GM18498 (cell line): ENCODE measurements around the gene ANGPTL4.
"Not testable (repeated sequence)": the region's sequence is repeated elsewhere in the genome, so short reads cannot be mapped to it uniquely, and the experiment has no call there.

ENCODE experiments used
- ATAC-seq: cut with Tn5 transposase; IDR thresholded peaks from one replicate; pipeline ENCODE4 v1.9.1; 2021; ENCODE audit warnings: mild to moderate bottlenecking, moderate library complexity; ENCODE audit not compliant: unreplicated experiment

Gene ANGPTL4

DNA sequence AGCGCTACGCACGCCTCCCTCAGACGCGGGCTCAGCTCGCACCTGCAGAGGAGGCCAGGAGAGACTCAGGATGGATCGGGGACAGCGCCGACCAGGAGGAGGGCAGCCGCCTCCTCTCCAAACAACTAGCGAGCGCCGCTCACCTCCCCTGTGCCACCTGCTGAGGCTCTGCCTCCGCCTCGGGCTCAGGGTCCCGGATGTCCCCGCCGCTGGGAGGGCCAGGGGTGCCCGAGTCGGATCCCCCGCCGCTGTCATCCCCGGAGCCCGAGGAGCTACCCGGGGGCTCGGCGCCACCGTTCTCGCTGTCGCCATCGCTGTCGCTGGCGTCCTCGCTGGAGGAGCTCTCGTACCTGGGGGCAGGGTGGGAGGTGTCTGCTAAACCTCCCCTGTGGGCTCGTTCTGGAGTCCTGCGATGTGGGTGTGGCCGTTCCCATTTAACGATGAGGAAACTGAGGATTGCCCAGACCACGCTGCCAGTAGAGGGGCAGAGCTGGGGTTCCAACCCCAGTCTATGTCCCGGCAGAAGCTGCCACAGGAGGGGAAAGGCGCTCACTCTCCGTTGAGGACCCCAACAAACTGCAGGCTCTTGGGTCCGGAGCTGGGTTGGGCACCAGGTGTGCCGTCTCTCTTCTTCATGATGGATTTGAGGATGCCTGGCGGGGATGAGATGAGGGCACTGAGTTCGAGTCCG lies 30.0 kb upstream of the ANGPTL4 start:
- ATAC-seq = no peak

DNA sequence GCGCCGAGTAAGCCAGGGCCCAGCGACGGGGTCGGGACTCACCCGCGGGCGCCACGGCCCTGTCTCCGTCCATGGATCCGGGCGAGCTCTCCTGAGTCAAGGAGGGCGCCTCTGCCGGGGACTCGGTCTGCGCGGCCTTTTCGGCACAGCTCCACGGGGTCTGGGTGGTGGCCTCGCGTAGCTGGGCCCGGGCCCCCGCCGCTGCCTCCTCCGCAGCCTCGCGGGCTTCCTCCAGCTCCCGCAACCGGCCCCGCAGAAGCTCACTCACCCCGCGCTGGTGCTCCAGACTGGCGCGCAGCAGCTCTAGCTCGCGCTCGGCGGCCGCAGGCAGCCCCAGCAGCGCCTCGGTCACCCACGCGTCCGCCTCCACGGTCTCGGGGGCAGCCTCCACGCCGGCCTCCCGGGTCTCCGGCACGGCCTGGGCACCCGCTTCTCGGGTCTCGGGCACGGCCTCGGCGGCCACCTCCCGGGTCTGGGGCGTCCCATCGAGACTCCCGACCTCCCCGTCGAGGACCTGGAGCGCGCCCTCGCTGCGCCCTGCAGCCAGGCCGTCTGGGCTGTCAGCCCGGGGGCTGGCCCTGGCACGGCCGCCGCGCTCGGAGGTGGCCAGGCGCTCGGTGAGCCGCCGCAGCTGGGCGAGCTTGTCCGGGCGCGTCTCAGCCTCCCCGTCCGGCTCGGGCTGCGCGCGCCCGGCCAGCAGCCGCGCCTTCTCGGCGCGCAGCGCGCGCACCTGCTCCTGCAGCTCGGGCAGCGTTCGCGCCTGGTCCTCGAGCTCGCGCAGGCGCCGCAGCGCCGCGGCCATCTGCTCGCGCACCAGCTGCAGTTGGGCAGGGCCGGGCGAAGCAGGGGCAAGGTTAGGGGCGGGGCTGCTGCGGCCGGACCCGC lies 29.3 kb upstream of the ANGPTL4 start:
- peak; percentile 58 for ATAC-seq

DNA sequence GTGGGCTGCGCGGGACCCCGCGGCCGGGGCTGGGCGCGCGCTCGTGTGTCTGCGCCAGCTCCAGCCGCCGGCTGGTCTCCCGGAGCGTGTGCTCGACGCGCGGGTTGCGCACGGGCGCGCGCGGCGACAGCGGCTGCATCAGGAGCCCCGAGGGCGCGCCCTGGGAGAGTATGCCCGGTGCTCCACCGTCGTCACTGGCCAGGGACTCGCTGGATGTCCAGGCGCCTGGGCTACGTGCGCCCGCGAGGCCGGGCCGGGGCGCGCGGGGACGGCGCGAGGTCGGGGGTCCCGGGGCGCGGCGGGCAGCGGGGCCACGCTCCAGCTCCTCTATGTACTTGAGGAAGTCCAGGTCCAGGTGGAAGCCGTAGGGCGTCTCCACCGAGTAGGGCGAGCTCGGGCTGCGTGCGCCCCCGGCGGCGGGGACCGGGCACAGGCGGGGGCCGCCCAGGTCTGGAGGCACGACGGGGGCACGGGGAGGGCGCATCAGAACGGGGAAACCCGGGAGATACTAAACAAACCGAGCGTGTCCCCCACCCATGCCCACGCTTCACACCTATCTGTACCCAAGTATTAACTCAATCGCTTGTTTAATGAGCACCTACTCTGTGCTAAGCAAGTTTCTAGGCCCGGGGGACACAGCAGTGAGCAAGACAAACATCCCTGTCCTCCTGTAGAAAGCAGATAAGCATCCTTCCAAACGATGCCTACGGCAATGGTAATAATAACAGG lies 28.4 kb upstream of the ANGPTL4 start:
- ATAC-seq = peak; percentile 40

DNA sequence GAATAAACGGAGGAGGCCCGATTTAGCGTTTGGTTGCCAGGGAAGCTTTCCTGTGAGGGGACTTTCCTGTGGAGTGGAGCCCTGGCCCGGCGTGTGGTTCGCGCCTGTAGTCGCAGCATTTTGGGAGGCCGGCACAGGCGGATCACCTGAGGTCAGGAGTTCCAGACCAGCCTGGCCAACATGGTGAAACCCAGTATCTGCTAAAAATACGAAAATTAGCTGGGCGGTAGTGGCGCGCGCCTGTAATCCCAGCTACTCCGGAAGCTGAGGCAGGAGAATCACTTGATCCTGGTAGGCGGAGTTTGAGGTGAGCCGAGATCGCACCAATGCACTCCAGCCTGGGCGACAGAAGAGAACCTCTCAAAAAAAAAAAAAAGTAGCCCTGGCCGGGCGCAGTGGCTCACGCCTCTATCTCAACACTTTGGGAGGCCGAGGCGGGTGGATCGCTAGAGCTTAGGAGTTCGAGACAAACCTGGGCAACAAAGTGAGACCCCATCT lies 27.8 kb upstream of the ANGPTL4 start:
- ATAC-seq = no peak

DNA sequence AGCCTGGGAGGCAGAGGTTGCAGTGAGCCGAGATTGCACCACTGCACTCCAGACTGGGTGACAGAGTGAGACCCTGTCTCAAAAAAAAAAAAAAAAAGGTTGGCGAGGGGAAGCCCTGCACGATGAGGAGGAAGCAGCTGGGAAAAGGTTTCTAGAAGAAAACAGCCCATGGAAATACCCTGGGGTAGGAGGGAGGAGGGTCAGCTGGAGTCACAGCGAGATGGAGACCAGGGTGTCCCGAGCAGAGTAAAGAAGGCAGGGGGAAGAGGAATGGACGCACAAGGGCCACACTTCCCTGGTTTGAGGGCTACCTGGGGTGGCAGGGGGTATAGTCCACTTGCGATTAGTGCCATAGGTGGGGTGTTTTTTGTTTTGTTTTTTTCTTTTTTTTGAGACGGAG lies 27.3 kb upstream of the ANGPTL4 start:
- no peak for ATAC-seq

DNA sequence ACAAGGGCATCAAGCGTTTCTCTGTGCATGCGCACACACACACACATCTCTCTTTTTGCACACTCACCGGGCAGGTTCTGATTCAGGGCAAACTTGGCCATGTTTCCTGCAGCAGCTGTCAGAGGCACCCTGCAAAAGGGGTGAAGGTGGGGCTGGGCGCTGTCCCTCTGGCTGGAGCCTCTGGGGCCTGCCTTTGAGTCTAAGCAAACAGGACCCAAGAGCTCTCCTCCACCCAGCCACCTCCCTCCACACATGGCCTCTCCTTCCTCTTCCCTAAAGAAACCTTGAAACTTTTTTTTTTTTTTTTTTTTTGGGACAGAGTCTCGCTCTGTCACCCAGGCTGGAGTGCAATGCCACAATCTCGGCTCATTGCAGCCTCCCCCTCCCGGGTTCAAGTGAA lies 26.2 kb upstream of the ANGPTL4 start:
- ATAC-seq = no peak

DNA sequence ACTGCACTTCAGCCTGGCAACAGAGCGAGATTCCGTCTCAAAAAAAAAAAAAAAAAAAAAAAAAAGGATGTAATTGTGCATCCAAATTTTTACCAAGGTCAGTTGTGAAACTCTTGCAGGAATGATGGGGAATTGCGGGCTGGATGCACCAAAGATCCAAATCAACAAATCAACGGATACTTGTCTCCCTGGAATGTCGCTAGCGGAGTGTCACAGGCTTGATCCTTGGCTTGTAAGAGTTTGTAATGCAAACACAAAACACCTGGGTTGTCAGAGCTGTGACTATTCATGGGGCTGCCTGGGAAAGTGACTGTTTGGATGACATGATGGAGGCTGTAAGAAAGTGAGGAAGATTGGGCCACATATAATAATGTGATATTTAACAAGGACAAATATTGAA lies 25.1 kb upstream of the ANGPTL4 start:
- no peak for ATAC-seq

DNA sequence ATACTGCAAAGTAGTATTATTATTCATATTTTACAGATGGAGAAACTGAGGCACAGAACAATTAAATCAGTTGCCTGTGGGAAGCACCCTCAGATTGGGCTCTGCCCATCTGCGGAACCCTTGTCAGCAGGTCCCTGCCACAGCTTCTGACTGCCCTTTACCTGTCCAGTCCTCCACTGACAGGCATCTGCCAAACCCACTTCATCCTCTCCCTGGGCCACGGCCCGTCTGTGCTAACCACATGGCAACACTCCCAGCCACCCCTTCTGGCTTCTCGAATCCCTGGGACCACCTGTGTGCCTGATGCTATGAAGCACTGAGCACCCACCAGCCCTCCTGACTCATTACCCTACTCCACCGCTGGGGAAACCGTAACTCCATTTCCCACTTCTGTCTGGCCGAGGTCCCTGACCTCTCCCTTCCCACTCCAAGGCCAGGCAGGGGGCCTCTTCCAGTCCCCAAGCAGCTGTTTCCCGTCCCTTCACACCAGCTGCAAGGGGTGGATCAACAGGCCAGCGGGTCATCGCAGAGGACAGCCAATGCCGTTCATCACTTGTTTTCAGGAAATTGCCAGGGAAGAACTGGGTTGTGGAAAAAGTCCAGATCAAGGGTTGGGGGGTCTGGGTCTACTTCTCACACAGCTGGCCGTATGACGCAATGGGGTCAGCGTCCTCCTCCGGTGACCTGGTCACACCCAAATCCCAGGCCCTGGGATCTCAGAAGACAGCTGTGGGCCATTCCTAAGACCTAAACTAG lies 23.4 kb upstream of the ANGPTL4 start:
- no peak for ATAC-seq

DNA sequence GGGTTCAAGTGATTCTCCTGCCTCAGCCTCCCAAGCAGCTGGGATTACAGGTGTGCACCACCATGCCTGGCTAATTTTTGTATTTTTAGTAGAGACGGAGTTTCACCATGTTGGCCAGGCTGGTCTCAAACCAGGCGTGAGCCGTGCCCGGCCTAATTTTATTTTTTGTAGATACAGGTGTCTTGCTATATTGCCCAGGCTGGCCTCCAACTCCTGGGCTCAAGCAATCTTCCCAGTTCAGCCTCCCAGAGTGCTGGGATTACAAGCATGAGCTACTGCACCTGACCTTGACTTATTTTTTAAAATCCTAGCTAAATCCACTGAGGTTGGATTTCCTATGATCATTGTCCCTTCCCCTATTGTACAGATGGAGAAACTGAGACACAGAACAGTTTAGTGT lies 22.5 kb upstream of the ANGPTL4 start:
- not testable (repeated sequence) for ATAC-seq

DNA sequence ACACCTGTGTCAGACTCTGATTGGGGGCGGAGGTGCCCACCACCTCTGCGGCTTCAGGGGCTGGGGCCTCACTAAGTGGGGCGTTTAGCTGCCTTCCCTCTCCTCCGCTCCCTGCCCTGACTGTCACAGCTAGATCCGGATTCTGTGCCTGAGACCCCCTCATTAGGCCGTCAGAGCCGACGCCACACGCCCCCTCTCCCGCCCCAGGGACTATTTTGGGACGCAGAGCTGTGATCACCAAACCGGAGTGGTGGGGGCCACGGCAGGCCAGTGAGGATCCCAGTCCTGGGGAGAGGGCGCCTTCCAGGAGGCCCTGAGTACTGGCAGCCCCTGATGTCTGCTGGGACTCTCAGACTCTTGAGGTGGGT lies 21.7 kb upstream of the ANGPTL4 start:
- ATAC-seq = no peak

DNA sequence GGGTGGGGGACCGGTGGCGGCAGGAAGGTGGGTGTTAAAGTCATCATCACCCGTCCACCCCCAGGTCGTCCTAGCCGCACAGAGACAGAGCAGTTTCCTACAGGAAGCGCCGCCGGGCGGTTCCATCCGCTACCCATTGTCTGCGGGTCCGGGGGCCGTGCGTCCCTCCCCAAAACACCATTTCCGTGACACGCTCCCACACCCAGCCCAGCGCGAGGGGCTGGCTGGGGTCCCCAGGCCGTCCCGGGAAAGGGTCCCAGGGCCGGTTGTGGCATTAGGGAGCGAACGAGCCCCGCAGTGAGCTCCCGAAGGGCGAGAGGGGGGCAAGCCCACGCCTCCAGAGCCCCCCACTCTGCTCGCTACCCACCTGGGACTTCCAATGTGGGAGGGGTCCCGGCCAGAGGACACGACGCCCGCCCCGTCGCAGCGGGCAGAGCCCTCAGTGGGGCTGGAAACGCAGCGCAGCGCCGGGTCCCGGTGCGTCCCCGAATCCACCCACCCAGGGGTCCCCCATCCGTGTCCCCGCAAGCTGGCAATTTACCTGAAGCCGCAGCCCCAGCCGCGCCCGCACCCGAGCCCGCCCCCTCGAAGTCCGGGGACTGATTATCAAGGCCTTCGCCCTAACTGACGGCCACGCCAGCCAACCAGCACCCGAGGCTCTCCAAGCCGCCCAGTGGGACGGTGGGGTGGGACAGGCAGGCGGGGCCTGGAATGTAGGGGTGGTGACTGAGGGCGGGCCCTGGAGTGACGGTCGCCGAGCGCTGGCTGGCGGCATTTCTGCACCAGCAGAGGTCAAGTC lies 21.1 kb upstream of the ANGPTL4 start, which contains the start of gene KANK3:
KANK3 (minus strand) TSS at position 579 of the 799 bp plus-strand sequence. CDS start 5,434 bp downstream, outside the sequence.
- peak; percentile 89 for ATAC-seq

DNA sequence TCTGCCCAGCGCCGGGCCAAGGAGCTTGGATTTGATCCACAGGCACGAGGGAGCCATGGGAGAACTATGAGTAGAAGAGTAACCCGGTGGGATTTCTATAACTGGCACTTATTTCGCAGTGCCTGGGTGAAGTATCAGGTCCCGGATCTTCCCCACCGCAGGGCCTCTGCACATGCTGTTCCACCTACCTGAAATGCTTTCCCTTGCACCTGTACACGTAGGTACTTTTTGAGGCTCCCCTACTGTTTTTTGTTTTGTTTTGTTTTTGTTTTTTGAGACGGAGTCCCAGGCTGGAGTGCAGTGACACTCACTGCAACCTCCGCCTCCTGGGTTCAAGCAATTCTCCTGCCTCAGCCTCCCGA lies 20.5 kb upstream of the ANGPTL4 start:
- no peak for ATAC-seq

DNA sequence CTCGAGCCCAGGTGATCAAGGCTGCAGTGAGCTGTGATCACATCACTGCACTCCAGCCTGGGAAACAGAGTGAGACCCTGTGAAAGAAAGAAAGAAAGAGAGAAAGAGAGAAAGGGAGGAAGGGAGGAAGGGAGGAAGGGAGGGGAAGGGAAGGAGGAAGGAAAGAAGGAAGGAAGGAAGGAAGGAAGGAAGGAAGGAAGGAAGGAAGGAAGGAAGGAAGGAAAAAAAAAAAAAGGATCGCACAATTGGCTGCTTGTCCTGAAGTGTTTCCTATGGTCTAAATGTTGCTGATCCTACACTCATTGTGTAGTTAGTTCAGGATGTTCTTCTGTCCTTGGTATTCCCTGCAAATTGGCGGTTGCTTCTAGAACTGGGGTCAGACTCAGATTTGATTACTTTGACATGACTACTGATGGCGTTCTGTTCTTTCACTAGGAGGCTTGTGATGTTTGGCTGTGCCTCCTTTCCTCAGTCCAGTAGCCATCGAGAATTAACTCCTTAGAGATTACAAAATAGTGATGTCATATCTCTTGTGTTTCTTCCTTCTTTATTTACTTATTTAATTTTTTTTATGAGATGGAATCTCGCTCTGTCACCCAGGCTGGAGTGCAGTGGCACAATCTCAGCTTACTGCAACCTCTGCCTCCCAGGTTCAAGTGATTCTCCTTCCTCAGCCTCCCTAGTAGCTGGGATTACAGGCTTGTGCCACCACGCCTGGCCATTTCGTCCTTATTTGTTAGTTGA lies 14.2 kb upstream of the ANGPTL4 start:
- ATAC-seq = not testable (repeated sequence)

DNA sequence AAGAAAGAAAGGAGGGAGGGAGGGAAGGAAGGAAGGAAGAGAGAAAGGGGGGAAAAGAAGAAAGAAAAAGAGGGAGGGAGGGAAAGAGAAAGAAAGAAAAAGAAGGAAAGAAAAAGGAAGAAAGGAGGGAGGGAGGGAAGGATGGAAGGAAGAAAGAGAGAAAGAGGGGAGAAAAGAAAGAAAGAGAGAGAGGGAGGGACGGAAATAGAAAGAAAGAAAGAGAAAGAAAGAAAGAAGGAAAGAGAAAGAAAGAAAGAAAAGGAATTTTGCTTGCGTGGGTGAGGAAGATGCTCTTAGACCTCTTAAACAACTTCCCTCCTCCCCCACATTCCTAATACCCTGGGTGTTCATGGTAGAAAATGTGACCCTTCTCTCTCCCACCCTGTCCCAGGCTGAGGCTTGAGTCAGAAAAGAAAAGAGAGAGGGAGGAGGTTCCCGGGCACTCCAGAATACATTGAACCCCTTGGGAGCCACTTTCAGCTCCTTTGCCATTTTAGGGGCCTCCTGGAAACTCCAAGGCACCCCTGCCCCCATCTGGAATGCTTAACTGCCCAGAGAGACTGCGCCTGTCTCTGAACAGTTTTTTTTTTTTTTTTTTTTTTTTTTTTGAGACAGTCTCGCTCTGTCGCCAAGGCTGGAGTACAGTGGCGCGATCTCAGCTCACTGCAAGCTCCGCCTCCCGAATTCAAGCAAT lies 11.7 kb upstream of the ANGPTL4 start:
- ATAC-seq = no peak

DNA sequence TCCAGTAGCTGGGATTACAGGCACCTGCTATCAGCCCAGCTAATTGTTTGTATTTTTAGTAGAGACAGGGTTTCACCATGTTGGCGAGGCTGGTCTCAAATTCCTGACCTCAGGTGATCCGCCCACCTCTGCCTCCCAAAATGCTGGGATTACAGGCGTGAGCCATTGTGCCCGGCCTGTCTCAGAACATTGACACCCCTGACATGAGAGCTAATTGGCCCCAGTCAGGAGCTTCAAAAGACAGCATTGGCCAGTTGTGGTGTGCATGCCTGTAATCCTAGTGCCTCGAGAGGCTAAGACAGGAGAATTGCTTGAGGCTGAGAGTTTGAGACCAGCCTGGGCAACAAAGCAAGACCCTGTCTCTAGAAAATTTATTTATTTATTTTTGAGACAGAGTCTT lies 11.1 kb upstream of the ANGPTL4 start:
- ATAC-seq = not testable (repeated sequence)

DNA sequence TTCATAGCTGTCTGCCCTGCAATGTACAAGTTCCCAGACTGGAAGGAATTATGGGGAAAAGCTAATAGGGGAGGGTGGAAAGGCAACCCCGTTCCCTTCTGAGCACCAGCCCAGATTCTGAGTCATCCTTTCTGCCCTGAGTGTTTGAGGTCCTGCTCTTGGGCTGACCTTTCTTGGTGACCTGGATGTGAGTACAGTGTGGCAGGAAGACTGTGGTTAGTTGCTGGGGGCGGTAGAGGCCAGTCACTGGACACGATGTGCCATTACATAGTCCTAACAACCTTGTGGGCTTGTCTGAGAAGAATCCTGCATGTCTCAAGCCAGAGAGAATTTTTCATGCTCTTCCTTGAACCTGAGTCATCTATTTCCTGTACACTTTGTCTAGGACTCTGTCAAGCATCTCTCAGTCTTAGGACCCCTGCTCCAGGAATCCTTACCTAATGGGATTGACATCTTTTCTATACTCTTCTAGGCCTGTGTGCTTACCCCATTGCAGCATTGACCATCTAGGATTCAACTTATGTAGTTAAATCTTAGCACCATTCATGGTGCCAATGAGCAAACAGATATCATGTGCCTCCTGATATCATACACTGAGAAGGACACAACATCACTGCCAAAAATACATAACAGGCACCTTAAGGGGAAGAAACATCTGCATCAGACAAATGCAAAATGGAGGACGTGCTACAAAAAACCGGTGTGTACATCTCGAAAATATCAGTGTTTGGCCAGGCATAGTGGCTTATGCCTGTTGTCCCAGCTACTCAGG lies 8.1 kb upstream of the ANGPTL4 start:
- no peak for ATAC-seq

DNA sequence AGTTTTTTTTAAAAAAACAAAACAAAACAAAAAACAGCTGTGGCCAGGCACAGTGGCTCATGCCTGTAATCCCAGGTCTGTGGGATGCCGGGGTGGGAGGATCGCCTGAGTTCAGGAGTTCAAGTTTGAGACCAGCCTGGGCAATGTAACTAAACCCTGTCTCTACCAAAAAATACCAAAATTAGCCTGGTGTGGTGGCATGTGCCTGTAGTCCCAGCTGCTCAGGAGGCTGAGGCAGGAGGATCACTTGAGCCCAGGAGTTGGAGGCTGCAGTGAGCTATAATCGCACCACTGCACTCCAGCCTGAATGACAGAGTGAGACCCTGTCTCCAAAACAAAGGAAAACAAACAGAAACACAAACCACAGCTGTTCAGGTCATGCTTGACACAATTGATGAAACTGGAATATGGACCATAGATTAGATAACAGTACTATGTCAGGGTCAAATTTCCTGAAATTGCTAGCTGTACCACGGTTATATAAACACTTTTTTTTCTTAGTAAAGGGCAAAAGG lies 6.9 kb upstream of the ANGPTL4 start:
- no peak for ATAC-seq

DNA sequence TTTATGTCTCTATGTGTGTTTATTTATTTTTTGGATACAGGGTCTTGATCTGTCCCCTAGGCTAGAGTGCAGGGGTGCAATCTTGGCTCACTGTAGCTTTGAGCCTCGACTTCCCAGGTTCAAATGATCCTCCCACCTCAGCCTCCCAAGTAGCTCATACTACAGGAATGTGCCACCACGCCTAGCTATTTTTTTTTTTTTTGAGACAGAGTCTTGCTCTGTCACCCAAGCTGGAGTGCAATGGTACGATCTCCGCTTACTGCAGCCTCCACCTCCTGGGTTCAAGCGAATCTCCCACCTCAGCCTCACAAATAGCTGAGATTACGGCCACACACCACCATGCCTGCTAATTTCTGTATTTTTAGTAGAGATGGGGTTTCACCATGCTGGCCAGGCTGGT lies 5.0 kb upstream of the ANGPTL4 start:
- ATAC-seq = no peak
